Omental fat pad (tissue), 4 donors: Measurements from ENCODE around the gene ZMIZ1. TPM values are rescaled to one million over a fixed set of nuclear protein-coding genes. Genes with fewer than 3 reads are reported as not detected.

Experiments used
- ATAC-seq: fragments of 150-250 bp; one replicate; pipeline ENCODE4 v1.9.1; 2016; ENCODE audit warnings: mild to moderate bottlenecking, moderate library complexity; ENCODE audit not compliant: low FRiP score
- DNase-seq: peaks from one replicate; pipeline ENCODE4 v3.0.0-alpha.2; 2019; ENCODE audit warnings: low spot score
- total RNA-seq, 4 donors: library from RNA; depleted of rRNA; stranded (reverse); fragments of >200 nt; gene quantifications; one replicate each; pipeline ENCODE4 v1.1.0, GENCODE V29; 2016
- TF ChIP-seq, protein P1 (sequence below), 3 donors: fragments of 450-650 bp; IDR thresholded peaks; one replicate each; pipeline ENCODE4 v1.5.1; 2016 to 2017; ENCODE audit warnings: antibody characterized with exemption in 3 of 3, mild to moderate bottlenecking in 3 of 3, moderate library complexity in 2 of 3

Gene ZMIZ1
- total RNA-seq, 4 donors from 2014 or later: 24.2 to 64.8 (median 43.1) TPM

DNA sequence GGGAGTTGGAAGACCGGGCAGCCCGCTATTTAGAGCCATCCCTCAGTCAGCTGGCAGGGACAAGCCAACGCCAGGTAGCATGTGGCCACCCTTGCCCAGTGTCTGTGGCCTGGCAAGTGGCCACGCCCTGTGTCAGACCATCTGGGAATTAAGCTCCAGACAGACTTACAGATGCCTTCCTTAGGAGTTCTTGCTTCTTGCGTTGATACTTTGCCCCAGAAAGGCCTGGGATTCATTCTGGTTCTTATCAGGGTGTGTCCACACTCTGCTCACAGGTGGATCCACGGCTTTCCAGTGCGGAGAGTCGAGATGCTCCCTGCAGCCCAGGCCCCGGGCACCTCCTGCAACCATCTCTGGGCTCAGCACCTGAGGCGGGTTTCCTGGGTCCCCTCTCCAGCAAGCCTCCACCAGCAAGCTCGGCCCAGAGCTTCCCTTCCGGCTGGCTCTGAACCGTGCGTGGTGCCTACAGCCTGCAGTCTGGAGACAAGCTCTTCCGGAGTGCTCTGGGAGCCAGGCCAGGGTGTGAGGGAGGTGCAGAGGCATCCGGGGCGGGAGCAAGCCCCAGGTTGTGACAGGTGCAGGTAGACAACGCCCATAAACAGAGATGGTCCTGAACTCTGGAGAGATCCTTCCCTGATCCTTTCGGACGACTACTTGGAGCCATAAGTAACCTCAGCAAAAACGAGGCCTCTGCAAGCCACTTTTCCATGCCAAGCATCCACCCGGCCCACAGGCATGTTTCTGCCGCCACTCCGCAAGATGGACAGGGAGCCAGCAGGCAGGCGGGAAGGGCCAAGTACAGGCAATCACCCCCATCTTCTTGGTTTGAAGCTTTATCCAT, 246.2 kb downstream of the ZMIZ1 start:
- ATAC-seq (no peak), DNase-seq (no peak)
- TF ChIP-seq, protein P1, sequence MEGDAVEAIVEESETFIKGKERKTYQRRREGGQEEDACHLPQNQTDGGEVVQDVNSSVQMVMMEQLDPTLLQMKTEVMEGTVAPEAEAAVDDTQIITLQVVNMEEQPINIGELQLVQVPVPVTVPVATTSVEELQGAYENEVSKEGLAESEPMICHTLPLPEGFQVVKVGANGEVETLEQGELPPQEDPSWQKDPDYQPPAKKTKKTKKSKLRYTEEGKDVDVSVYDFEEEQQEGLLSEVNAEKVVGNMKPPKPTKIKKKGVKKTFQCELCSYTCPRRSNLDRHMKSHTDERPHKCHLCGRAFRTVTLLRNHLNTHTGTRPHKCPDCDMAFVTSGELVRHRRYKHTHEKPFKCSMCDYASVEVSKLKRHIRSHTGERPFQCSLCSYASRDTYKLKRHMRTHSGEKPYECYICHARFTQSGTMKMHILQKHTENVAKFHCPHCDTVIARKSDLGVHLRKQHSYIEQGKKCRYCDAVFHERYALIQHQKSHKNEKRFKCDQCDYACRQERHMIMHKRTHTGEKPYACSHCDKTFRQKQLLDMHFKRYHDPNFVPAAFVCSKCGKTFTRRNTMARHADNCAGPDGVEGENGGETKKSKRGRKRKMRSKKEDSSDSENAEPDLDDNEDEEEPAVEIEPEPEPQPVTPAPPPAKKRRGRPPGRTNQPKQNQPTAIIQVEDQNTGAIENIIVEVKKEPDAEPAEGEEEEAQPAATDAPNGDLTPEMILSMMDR (IDR thresholded peaks at IDR 0.05): no peak

DNA sequence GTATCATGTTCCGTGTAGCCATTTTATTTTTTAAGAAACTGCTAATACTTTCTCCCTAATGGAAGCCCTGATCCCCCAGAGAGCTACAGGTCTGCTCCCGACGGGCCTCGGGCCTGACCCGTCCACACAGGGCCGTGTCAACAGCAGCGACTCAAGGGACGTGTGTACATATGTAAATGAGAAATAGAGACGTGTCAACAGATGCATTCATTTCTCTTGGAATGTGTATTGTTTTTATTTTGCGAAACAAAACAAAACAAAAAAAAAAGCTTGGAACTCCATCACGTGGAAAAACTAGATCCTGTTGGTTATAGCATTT, 246.8 kb downstream of the ZMIZ1 start:
- no peak for ATAC-seq
- TF ChIP-seq, protein P1 (IDR thresholded peaks at IDR 0.05): no peak
- DNase-seq: no peak

DNA sequence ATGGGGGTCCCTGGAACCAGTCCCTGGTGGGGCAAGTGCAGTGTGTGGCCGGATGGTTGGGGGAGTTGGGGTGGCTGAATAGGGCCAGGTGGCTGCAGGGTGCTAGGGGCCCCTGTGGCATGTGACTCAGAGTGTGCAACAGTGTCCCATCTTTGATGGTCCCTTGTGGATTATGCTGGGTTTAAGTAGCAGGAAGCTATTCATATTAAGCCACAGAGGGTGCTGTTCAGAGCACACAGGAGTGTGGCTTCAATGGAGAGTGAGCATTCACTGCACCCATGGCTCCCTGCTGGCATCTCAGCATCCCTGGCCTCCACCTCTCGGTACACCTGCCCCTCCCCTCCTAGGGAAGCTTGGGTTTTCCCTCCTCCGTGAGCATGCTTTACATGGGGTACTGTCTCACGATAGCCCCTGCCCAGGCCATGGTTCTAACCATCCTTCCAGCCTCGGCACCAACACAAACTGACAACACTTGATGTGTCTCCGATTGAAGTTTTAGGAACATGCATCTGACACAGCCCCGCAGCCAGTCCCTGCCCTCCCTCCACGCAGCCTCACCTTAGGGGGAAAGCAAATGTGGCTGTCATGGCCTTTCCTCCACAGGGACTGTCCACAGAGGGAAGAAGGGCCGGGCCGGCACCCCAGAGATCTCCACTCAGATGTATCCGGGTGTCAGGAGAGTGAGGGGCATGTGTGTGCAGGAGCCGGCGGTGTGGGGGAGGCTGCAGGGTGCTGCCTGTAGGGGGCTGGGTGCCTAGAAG, 248.1 kb downstream of the ZMIZ1 start:
- DNase-seq: no peak
- TF ChIP-seq, protein P1 (IDR thresholded peaks at IDR 0.05): no peak
- ATAC-seq: no peak

DNA sequence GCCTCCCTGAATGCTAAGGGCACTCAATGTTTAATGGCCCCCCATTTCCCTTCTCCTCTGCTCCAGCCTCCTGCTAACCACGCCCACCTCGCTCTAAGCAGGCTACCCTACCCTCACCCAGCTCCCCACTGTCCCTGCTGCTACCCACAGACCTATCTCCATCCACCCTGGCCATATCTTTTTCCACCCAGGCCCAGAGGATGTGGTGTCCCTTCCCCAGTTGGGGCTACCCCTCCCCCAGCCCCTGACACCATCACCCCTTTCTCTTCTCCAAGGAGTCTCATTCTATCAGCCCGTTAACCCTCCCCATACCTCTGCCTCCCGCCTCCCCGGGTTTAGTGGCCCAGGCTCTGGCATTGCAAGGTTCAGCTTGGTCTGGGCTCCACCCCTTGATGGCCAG, 249.6 kb downstream of the ZMIZ1 start:
- TF ChIP-seq, protein P1 (IDR thresholded peaks at IDR 0.05): no peak
- ATAC-seq (no peak), DNase-seq (no peak)

DNA sequence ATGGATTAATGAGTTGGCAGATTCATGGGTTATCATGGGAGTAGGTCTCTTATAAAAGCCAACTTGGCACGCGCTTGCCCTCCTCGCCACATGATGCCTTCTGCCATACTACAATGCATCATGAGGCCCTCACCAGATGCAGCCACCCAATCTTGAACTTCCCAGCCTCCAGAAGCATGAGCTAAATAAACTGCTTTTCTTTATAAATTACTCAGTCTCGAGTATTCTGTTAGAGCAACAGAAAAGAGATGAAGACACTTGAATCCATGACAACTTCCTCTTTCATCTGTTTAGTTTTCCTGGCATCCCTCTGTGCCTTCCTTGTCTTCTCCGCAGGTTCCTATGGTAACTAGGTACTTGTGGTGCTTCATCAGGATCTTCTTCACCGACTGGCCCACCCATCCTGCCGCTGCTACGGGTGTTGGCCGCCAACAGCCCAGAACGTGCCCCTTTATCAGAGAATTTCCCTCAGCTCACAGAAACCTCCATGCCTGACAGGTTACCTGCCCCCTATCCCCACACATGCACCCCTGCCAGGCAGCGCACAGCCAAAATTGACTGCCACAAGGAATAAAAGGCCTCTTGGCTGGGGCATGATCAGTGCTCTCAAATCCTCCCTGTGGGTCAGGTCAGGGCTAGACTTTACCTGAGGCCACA, 250.5 kb downstream of the ZMIZ1 start:
- DNase-seq (no peak), ATAC-seq (no peak)
- TF ChIP-seq, protein P1 (IDR thresholded peaks at IDR 0.05): no peak

DNA sequence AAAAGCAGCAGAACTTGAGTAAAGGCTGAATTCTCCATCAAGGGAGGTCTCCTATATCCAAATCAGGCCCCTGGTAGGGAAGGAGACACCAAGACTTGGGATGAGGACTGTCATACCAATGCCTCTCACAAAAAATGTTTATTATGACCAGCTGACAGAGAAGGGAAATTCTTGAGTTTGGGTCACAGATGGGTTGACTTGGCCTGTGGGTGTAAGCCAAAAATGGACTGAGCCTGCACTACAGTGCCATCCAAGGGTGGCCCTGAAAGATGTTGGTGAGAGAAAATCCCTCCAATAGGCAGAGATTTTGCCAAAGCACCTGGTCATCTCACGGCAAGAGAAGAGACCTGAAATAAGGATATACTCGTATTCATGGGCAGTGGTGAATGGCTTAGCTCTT, 251.6 kb downstream of the ZMIZ1 start:
- DNase-seq (no peak), ATAC-seq (no peak)
- TF ChIP-seq, protein P1 (IDR thresholded peaks at IDR 0.05): no peak
